Activated CD4-positive, alpha-beta T cell treated with anti-CD3 and anti-CD28 coated beads, Interleukin-2, amount 10 ng/mL, durations not matched to agents 7 days and 5 days (primary cell): ENCODE data around the gene RCC2. TPM values are rescaled to one million over a fixed set of nuclear protein-coding genes. Genes with fewer than 3 reads are reported as not detected.

ENCODE experiments used
- CTCF ChIA-PET: fragments of 350-600 bp; sonication (Branson Sonifier 250); formaldehyde crosslinking; loops from one replicate; lab custom pipeline; 2021; ENCODE audit warnings: antibody characterized with exemption; lab: Charles Lee
- POLR2A ChIA-PET: fragments of 350-600 bp; sonication (Branson Sonifier 250); formaldehyde crosslinking; loops from one replicate; lab custom pipeline; 2021; ENCODE audit warnings: antibody characterized with exemption; lab: Charles Lee
- DNase-seq: peaks from one replicate; pipeline ENCODE4 v3.0.0-alpha.2; 2020
- H3K27ac Mint-ChIP-seq: one replicate; pipeline ENCODE4 v1.8.0; 2021; ENCODE audit warnings: mild to moderate bottlenecking, moderate library complexity, mixed read lengths
- H3K27me3 Mint-ChIP-seq: one replicate; pipeline ENCODE4 v1.8.0; 2021; ENCODE audit warnings: mixed read lengths
- H3K36me3 Mint-ChIP-seq: one replicate; pipeline ENCODE4 v1.8.0; 2021; ENCODE audit warnings: low read depth, mixed read lengths
- H3K4me1 Mint-ChIP-seq: one replicate; pipeline ENCODE4 v1.8.0; 2021; ENCODE audit warnings: mixed read lengths
- H3K4me3 Mint-ChIP-seq: one replicate; pipeline ENCODE4 v1.8.0; 2021; ENCODE audit warnings: mild to moderate bottlenecking, moderate library complexity, mixed read lengths
- H3K9me3 Mint-ChIP-seq: one replicate; pipeline ENCODE4 v1.8.0; 2021; ENCODE audit warnings: mixed read lengths
- total RNA-seq, 2 experiments: library from RNA; stranded (reverse); gene quantifications; one replicate each; pipeline ENCODE4 v1.2.3, GENCODE V29; 2021

Gene RCC2
- total RNA-seq, 2 experiments from 2014 or later = 118 to 121 TPM

- Mint-ChIP-seq H3K36me3 (peaks cover 6% of the 10 kb centered on the region), H3K4me3 (peak overlapping the region; percentile 81), H3K4me1 (peaks cover 47% of the 10 kb centered on the region), H3K9me3 (no peaks in the 10 kb centered on the region), H3K27ac (peak overlapping the region; percentile 90), H3K27me3 (no peaks in the 10 kb centered on the region)
- no peak for DNase-seq
- POLR2A ChIA-PET = no interaction called here
- CTCF ChIA-PET = interaction anchor here (0.8 to 1.2 kb wide), 3 partner anchors 9 to 11 kb away, joined by 4 to 5 read pairs (median 4); no protein-coding TSS in a partner anchor
Measured at GRCh38 chr1:17440074-17440826, 773 bp upstream of the RCC2 start.

GRCh38 chr1:17438318-17439249 is 893 bp downstream of the RCC2 start:
- peaks cover 63% of the 10 kb centered on the region for H3K4me1 Mint-ChIP-seq
- H3K27ac Mint-ChIP-seq = peak overlapping the region; percentile 97
- H3K27me3 Mint-ChIP-seq = no peaks in the 10 kb centered on the region
- no peaks in the 10 kb centered on the region for H3K9me3 Mint-ChIP-seq
- ChIA-PET POLR2A (interaction anchor here (0.6 kb wide), 1 partner anchor 144 kb away, joined by 3 read pairs; no protein-coding TSS in a partner anchor), CTCF (interaction anchor here (0.5 to 1.9 kb wide), 6 partner anchors 12 to 749 kb away, joined by 3 to 5 read pairs (median 4); no protein-coding TSS in a partner anchor)
- peak; percentile 70 for DNase-seq
- peaks cover 14% of the 10 kb centered on the region for H3K36me3 Mint-ChIP-seq
- H3K4me3 Mint-ChIP-seq = peak overlapping the region; percentile 96

GRCh38 chr1:17437580-17438317 is 1.7 kb downstream of the RCC2 start:
- H3K9me3 Mint-ChIP-seq = no peaks in the 10 kb centered on the region
- POLR2A ChIA-PET = interaction anchor here (0.6 kb wide), 1 partner anchor 145 kb away, joined by 3 read pairs; no protein-coding TSS in a partner anchor
- peak; percentile 46 for DNase-seq
- H3K36me3 Mint-ChIP-seq = peaks cover 13% of the 10 kb centered on the region
- H3K4me1 Mint-ChIP-seq = peaks cover 63% of the 10 kb centered on the region
- peak overlapping the region; percentile 86 for H3K27ac Mint-ChIP-seq
- no peaks in the 10 kb centered on the region for H3K27me3 Mint-ChIP-seq
- CTCF ChIA-PET = interaction anchor here (1.6 to 1.9 kb wide), 2 partner anchors 11 to 14 kb away, joined by 5 read pairs; no protein-coding TSS in a partner anchor
- peak overlapping the region; percentile 77 for H3K4me3 Mint-ChIP-seq

GRCh38 chr1:17437260-17437579 is 2.3 kb downstream of the RCC2 start:
- ChIA-PET POLR2A (no interaction called here), CTCF (no interaction called here)
- H3K4me3 Mint-ChIP-seq = peak overlapping the region; percentile 77
- peaks cover 61% of the 10 kb centered on the region for H3K4me1 Mint-ChIP-seq
- no peak for DNase-seq
- H3K9me3 Mint-ChIP-seq = no peaks in the 10 kb centered on the region
- H3K27me3 Mint-ChIP-seq = no peaks in the 10 kb centered on the region
- H3K36me3 Mint-ChIP-seq = peaks cover 13% of the 10 kb centered on the region
- peak overlapping the region; percentile 86 for H3K27ac Mint-ChIP-seq

- H3K27ac Mint-ChIP-seq = peak overlapping the region; percentile 86
- peaks cover 13% of the 10 kb centered on the region for H3K36me3 Mint-ChIP-seq
- DNase-seq = no peak
- POLR2A ChIA-PET = interaction anchor here (0.7 kb wide), 1 partner anchor 10 kb away, joined by 5 read pairs; no protein-coding TSS in a partner anchor
- CTCF ChIA-PET = interaction anchor here (0.6 to 1.3 kb wide), 2 partner anchors 15 to 16 kb away, joined by 3 to 4 read pairs; no protein-coding TSS in a partner anchor
- H3K9me3 Mint-ChIP-seq = no peaks in the 10 kb centered on the region
- H3K27me3 Mint-ChIP-seq = no peaks in the 10 kb centered on the region
- H3K4me3 Mint-ChIP-seq = peak overlapping the region; percentile 77
- peaks cover 59% of the 10 kb centered on the region for H3K4me1 Mint-ChIP-seq
Measured at GRCh38 chr1:17436380-17437174, 2.9 kb downstream of the RCC2 start.

GRCh38 chr1:17434601-17435000 is 4.9 kb downstream of the RCC2 start:
- Mint-ChIP-seq H3K27me3 (no peaks in the 10 kb centered on the region), H3K27ac (no peak overlapping the region), H3K36me3 (peaks cover 17% of the 10 kb centered on the region), H3K4me1 (peaks cover 43% of the 10 kb centered on the region), H3K9me3 (no peaks in the 10 kb centered on the region), H3K4me3 (no peak overlapping the region)
- ChIA-PET CTCF (interaction anchor here (0.6 kb wide), 1 partner anchor 30 kb away, joined by 6 read pairs; no protein-coding TSS in a partner anchor), POLR2A (no interaction called here)
- DNase-seq = no peak

- no peaks in the 10 kb centered on the region for H3K27me3 Mint-ChIP-seq
- H3K4me3 Mint-ChIP-seq = no peak overlapping the region
- H3K27ac Mint-ChIP-seq = no peak overlapping the region
- H3K9me3 Mint-ChIP-seq = no peaks in the 10 kb centered on the region
- ChIA-PET POLR2A (no interaction called here), CTCF (interaction anchor here (0.6 kb wide), 1 partner anchor 31 kb away, joined by 6 read pairs; no protein-coding TSS in a partner anchor)
- H3K36me3 Mint-ChIP-seq = peaks cover 22% of the 10 kb centered on the region
- peaks cover 45% of the 10 kb centered on the region for H3K4me1 Mint-ChIP-seq
- no peak for DNase-seq
Measured at GRCh38 chr1:17434016-17434415, 5.5 kb downstream of the RCC2 start.

- DNase-seq = no peak
- peaks cover 24% of the 10 kb centered on the region for H3K36me3 Mint-ChIP-seq
- no peaks in the 10 kb centered on the region for H3K27me3 Mint-ChIP-seq
- no peaks in the 10 kb centered on the region for H3K9me3 Mint-ChIP-seq
- ChIA-PET POLR2A (no interaction called here), CTCF (no interaction called here)
- no peak overlapping the region for H3K27ac Mint-ChIP-seq
- H3K4me3 Mint-ChIP-seq = no peak overlapping the region
- peaks cover 48% of the 10 kb centered on the region for H3K4me1 Mint-ChIP-seq
Measured at GRCh38 chr1:17433261-17433660, 6.2 kb downstream of the RCC2 start.

GRCh38 chr1:17432412-17432811 is 7.1 kb downstream of the RCC2 start:
- ChIA-PET POLR2A (no interaction called here), CTCF (no interaction called here)
- DNase-seq = no peak
- Mint-ChIP-seq H3K36me3 (peaks cover 24% of the 10 kb centered on the region), H3K4me1 (peaks cover 48% of the 10 kb centered on the region), H3K27me3 (no peaks in the 10 kb centered on the region), H3K27ac (no peak overlapping the region), H3K9me3 (no peaks in the 10 kb centered on the region), H3K4me3 (no peak overlapping the region)

- ChIA-PET POLR2A (no interaction called here), CTCF (interaction anchor here (1.2 to 1.3 kb wide), 2 partner anchors 10 to 11 kb away, joined by 3 to 4 read pairs; no protein-coding TSS in a partner anchor)
- Mint-ChIP-seq H3K27me3 (no peaks in the 10 kb centered on the region), H3K27ac (peak overlapping the region; percentile 56), H3K4me3 (no peak overlapping the region), H3K36me3 (peaks cover 37% of the 10 kb centered on the region), H3K4me1 (peaks cover 21% of the 10 kb centered on the region), H3K9me3 (no peaks in the 10 kb centered on the region)
- DNase-seq = no peak
Measured at GRCh38 chr1:17429183-17429582, 10.3 kb downstream of the RCC2 start.
